ENCODE data around the gene FAM181A.

GRCh38 chr14:93965946-93966474, 38.9 kb downstream of the FAM181A start:
- TF ChIP-seq CTCF (conservative IDR thresholded peaks at IDR 0.05; ENCODE audit: low read depth, low read length) (no peak), ELK1 (IDR thresholded peaks at IDR 0.05; ENCODE audit: borderline replicate concordance, low read depth, low read length) (no peak), CHD1 (IDR thresholded peaks at IDR 0.05; ENCODE audit: low read depth, low read length) (no peak), POLR2A (IDR thresholded peaks at IDR 0.05; ENCODE audit: low read depth, low read length) (no peak), RAD21 (IDR thresholded peaks at IDR 0.05; ENCODE audit: low read length) (no peak), CEBPB (IDR thresholded peaks at IDR 0.05; ENCODE audit: low read depth, low read length) (no peak), BHLHE40 (IDR thresholded peaks at IDR 0.05; ENCODE audit: low read depth, low read length) (no peak), USF2 (IDR thresholded peaks at IDR 0.05; ENCODE audit: low read depth, low read length) (no peak), RFX5 (IDR thresholded peaks at IDR 0.05; ENCODE audit: low read depth, low read length) (no peak), MXI1 (IDR thresholded peaks at IDR 0.05; ENCODE audit: borderline replicate concordance, low read depth, low read length) (no peak), MAFK (IDR thresholded peaks at IDR 0.05; ENCODE audit: low read depth, low read length) (no peak), RCOR1 (IDR thresholded peaks at IDR 0.05; ENCODE audit: insufficient replicate concordance, low read length) (no peak), SMC3 (IDR thresholded peaks at IDR 0.05; ENCODE audit: low read depth, low read length) (no peak), MAZ (IDR thresholded peaks at IDR 0.05; ENCODE audit: borderline replicate concordance, low read depth, low read length) (no peak)
